SIG-M5 (cell line): Measurements from ENCODE around the gene ZMYND15.

Experiments
- DNase-seq: peaks from one replicate; lab custom pipeline; 2025; lab: John Stamatoyannopoulos, UW

Gene ZMYND15

DNA sequence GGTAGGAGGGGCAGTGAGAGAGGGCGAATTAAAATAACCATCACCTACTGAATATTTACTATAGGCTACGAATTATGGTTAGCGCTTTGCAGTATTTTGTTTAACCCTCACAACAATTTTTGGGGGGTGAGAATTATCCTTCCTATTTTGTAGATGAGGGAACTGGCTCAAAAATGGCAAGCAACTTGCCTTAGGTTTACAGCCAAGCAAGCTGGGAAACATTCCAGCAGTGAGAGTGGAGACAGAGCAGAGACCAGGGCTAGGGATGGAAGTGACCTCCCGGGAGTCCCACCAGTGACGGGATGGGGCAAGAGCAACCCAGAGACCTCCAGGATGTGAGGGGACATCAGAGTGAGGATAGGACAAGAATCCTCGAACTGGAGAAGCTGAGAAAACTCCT lies 46.9 kb downstream of the ZMYND15 start:
- no peak for DNase-seq

DNA sequence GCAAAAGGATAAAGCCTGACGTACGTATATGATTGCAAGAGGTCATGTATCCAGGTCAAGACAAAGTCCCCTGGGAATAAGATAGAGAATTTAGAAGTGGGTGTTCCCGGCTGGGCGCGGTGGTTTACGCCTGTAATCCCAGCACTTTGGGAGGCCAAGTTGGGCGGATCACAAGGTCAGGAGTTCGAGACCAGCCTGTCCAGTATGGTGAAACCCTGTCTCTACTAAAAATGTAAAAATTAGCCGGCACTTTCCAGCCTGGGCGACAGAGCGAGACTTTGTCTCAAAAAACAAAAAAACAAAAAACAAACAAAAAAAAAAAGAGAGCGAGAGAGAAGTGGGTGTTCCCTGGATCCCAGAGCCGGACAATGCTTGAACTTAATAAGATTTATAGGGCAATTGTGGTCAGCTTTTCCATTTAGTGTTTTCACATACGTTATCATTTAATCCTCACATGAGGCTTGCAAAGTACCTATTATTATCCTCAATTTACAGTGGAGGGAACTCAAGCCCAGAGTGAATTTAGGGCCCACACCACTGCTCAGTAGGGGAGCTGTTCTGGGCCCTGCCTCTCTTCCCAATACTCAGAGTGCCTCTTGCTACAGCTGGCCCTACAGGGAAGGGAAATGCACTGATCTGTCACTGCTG lies 48.6 kb downstream of the ZMYND15 start:
- no peak for DNase-seq

DNA sequence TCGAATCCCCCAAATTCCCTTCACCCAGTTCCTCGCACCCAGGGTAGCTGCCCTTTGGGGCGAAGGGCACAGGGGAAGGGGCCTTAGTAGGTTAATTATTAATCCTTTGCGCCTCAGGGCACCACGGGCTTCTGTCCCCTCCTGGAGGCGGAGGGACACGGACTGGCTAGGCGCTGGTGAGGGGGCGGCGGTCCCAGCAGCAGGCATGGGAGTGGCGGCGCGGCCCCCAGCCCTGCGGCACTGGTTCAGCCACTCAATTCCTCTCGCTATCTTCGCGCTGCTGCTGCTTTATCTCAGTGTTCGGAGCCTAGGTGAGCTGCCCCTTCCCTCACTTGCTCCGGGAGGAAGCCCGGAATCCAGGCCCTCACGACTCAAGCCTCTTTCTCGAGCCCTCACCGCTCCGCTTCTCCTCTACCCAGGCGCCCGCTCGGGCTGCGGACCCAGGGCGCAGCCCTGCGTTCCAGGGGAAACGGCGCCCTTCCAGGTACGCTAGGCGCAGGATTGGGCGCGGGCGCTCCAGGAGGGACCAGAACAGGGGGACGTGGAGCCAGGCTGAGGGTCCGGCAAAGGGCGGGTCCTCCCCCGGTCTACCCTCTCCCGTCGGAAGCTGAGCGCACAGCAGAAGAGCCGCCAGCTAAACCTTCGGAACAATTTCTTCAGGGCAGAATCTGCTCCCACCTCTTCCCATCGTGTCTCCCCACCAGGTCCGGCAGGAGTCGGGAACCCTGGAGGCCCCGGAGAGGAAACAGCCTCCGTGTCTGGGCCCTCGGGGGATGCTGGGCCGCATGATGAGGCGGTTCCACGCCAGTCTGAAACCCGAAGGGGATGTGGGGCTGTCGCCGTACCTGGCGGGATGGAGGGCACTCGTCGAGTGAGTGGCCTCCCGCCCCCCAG lies 49.4 kb downstream of the ZMYND15 start, which contains the start of gene GLTPD2:
GLTPD2 (plus strand) TSS at position 158 of the 894 bp plus-strand sequence; CDS start at position 206, 48 bp downstream.
- DNase-seq, result no peak

DNA sequence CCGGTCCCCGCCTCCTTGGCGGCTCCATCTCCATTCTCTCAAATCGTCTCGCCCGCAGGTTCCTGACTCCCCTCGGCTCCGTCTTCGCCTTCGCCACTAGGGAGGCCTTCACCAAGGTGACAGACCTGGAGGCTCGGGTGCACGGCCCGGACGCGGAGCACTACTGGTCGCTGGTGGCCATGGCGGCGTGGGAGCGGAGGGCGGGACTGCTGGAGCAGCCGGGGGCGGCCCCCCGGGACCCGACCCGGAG lies 50.0 kb downstream of the ZMYND15 start:
- DNase-seq, result no peak

DNA sequence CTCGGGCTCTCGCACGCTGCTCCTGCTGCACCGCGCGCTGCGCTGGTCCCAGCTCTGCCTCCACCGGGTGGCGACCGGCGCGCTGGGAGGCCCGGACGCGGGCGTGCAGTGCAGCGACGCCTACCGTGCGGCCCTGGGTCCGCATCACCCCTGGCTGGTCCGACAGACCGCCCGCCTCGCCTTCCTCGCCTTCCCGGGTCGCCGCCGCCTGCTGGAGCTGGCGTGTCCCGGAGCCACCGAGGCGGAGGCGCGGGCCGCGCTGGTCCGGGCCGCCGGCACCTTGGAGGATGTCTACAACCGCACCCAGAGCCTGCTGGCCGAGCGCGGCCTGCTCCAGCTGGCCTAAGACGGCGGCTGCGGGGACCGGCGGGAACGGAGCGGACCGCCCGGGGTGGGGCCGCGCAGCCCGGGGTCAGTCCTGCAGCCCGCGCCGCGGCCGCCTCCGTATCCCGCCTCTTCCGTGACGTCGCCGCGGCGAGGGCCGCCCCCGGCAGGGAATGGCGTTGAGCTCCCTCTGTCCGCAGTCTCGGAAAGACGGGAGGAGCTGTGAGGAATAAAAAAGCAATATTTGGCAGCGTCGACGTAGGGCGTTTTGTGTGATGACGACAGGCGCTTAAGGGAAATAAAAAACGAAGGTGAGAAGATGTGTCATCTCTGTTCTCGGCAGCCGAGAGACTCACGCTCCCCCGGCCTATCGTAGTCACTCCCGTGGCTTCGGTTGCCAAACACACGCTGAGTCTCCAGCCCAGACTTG lies 50.5 kb downstream of the ZMYND15 start:
- DNase-seq, result peak; percentile 41

DNA sequence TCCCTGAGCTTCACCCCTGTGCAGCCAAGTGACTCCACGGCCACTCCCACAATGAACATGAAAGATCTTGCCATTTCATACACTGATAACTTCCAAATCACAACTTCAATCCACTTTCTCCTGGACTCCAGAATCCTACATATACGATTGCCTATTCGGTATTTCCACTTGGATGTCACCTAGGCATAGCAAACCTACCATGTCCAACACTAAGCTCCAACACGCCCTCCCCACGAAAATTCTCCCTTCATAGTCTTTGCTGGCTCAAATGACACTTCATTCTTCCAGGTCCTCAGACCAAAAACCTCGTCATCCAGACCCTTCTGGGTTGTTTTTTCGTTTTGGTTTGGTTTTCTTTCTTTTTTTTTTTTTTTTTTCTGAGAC lies 51.1 kb downstream of the ZMYND15 start:
- DNase-seq, result no peak

DNA sequence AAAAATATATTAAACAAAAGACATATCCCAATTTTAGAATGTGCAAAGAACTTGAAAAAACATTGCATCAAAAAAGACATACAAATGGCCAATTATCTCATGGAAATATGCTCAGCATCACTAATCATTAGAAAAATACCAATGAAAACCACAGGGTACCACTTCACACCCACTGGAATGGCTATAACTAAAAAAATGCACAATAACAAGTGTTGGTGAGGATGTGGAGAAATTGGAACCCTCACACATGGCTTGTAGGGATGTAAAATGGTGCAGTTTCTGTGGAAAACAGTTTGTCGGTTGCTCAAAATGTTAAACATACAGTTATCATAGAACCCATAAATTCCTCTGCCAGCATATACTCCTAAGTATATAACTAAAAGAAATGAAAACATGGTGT lies 55.5 kb downstream of the ZMYND15 start:
- DNase-seq, result no peak
